GM21825 (cell line): Measurements from ENCODE around the gene DESI2.

Experiments used
- ATAC-seq: cut with Tn5 transposase; IDR thresholded peaks from one replicate; pipeline ENCODE4 v1.9.1; 2021; ENCODE audit warnings: mild to moderate bottlenecking, moderate library complexity; ENCODE audit not compliant: unreplicated experiment

The DESI2 gene

DNA sequence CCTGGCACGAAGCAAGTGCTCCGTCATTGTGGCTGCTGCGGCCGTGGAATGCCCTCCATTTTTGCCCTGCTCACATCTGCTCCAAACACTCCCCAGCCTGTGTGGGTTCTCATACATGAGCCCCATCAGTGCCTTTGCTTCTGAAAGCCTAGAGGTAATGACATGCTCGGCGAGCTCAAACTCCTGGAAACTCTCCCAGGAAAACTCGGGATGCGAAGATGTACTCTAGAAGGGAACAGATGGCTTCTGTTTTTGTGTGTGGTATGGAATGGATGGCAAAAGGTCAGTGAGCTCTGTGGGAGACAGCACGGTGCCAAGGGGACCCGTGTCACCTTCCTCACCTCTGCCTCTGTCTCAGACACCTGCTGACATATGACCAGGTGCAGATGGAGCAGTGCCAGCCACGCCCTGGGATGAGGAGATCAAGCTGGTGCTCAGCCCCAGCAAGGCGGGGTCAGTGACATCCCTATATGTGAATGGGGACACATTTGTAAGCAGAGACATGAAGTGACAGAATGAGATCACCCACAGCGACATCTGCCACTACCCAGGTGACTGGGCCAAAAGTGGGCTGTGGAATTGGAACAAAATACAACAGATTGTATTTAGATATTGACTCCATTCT is 98.5 kb downstream of the DESI2 start:
- no peak for ATAC-seq

DNA sequence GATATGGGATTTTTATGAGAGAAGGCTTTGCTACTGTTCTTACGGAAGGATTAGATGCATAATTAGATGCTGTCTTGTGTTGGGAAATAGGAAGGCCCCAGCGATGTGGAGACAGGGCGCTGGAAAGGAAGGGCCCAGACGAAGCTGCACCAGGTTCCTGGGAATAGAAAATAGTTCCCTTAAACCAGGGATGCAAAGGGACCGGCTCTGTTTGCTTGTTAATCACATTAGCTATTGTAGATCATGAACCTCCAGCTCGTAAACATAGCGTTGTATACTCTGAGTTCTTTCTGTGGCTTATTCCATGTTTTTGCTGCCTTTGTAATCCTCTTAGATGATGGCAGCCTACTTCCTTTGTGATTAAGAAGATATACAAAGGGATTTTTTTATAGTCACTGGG is 102.7 kb downstream of the DESI2 start:
- no peak for ATAC-seq

DNA sequence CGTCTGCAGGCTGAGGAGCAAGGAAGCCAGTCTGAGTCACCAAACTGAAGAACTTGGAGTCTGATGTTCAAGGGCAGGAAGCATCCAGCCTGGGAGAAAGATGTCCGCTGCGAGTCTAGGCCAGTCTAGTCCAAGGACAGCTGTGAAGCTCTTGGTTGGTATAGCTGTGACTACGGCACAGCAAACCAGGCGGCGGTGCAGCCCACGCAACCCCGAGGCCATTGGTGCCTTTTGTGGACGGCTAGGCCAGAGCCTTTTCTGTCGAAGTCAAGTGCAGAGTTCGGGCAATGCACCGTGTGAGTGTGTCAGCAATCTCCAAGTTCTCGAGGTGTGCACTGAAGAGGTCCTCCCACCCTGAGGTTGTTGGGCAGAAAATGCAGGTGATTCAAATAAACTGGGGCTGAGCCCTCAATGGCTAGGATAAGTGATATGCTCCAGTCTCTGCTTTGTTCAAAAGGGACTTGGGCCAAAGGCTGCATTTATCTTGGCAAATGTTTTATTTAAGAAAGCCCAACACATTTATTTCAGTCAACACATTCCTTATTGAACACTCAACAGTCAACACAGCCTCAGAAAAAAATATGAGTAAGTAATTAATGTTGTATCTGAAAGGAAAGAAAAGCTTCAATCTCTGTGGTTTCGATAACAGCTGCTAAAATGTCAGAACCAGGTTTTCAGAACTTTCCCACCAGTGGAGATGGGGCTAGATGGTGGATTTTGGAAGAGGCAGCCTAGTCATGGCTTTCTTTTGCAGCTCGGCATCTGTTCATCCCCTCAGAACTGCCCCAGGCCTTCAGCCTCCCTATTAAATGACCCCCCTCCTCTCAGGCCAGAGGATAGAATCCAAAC is 104.4 kb downstream of the DESI2 start:
- ATAC-seq = no peak
